GM12878 (cell line): ENCODE results near the gene ATOSB. TPM values are rescaled to one million over a fixed set of nuclear protein-coding genes. Genes with fewer than 3 reads are reported as not detected.

Source experiments
- ATAC-seq: fragments of 200-7000 bp; cut with Tn5 transposase; 3 replicates; pipeline ENCODE4 v1.9.1; 2020; ENCODE audit warnings: mild to moderate bottlenecking, moderate library complexity
- BruUV-seq: library from RNA; stranded (reverse); fragments of 400-500 nt; replicated peaks from 2 replicates; lab custom pipeline; 2021; lab: Mats Ljungman, UMichigan
- CTCF ChIA-PET: fragments of 300-600 bp; sonication (Branson Sonifier 250); formaldehyde crosslinking; extraction: SDS; loops from one replicate; lab custom pipeline; 2021; ENCODE audit warnings: inconsistent platforms; lab: Yijun Ruan, JAX
- POLR2A ChIA-PET: fragments of 350-600 bp; formaldehyde crosslinking; extraction: SDS; loops from one replicate; lab custom pipeline; 2021; ENCODE audit warnings: inconsistent platforms; lab: Charles Lee
- RAD21 ChIA-PET: fragments of 300-600 bp; sonication (Branson Sonifier 250); formaldehyde crosslinking; loops from one replicate; lab custom pipeline; 2023; ENCODE audit warnings: antibody characterized with exemption; ENCODE audit not compliant: unreplicated experiment; lab: Charles Lee
- SMC1A ChIA-PET: fragments of 300-600 bp; sonication (Branson Sonifier 250); formaldehyde crosslinking; loops from one replicate; lab custom pipeline; 2023; ENCODE audit not compliant: unreplicated experiment, uncharacterized antibody; lab: Charles Lee
- DNase-seq: peaks from one replicate; pipeline ENCODE4 v3.0.0-alpha.2; 2011; ENCODE audit warnings: low read depth, low spot score
- FAIRE-seq: peaks from 3 replicates; lab custom pipeline; 2011; peaks lifted over from hg19 to GRCh38; lab: Jason Lieb, UNC
- H2AFZ ChIP-seq: 2 replicates; pipeline ENCODE4 v1.6.0; 2011; ENCODE audit warnings: low read depth, low read length, control low read depth; ENCODE audit not compliant: control insufficient read depth
- H3K27ac ChIP-seq: 2 replicates; pipeline ENCODE4 v1.5.1; 2011; ENCODE audit warnings: control low read depth; ENCODE audit not compliant: control insufficient read depth, insufficient read depth
- H3K27me3 ChIP-seq, 2 experiments: replicated peaks in 1 of 2; 2 replicates each; pipeline versions ENCODE4 v1.6.0 to v1.6.1; 2011; ENCODE audit warnings: low read length in 1 of 2; ENCODE audit not compliant: control insufficient read depth in 2 of 2, insufficient read depth in 2 of 2
- H3K36me3 ChIP-seq, 2 experiments: 2 replicates each; pipeline ENCODE4 v1.5.1; 2011; ENCODE audit warnings: low read length in 1 of 2; ENCODE audit not compliant: control insufficient read depth in 2 of 2, insufficient read depth in 2 of 2
- H3K4me1 ChIP-seq: 2 replicates; pipeline ENCODE4 v1.6.1; 2011; ENCODE audit warnings: mild to moderate bottlenecking, low read length, moderate library complexity, mixed read lengths; ENCODE audit not compliant: control insufficient read depth, insufficient read depth
- H3K4me2 ChIP-seq: 2 replicates; pipeline ENCODE4 v1.6.0; 2011; ENCODE audit warnings: control low read depth; ENCODE audit not compliant: control insufficient read depth, insufficient read depth
- H3K4me3 ChIP-seq: fragments of 200-600 bp; sonication (generic); 2 replicates; pipeline ENCODE4 v1.5.1; 2016
- H3K79me2 ChIP-seq: 2 replicates; pipeline ENCODE4 v1.6.0; 2011; ENCODE audit warnings: low read length; ENCODE audit not compliant: control insufficient read depth, insufficient read depth
- H3K9ac ChIP-seq: 2 replicates; pipeline ENCODE4 v1.8.0; 2011; ENCODE audit warnings: low read length, control low read depth, mixed read lengths; ENCODE audit not compliant: control insufficient read depth, insufficient read depth
- H3K9me3 ChIP-seq: replicated peaks from 3 replicates; pipeline ENCODE4 v1.5.1; 2011; ENCODE audit warnings: mild to moderate bottlenecking, low read length; ENCODE audit not compliant: control insufficient read depth, insufficient read depth
- H4K20me1 ChIP-seq: 2 replicates; pipeline ENCODE4 v1.6.0; 2011; ENCODE audit not compliant: control insufficient read depth, insufficient read depth
- ATF2 ChIP-seq: IDR thresholded peaks from 2 replicates; pipeline ENCODE4 v1.6.1; 2012; ENCODE audit warnings: low read length, inconsistent platforms
- ATF3 ChIP-seq: IDR thresholded peaks from 2 replicates; pipeline ENCODE4 v1.6.1; 2011; ENCODE audit warnings: low read depth, mild to moderate bottlenecking, low read length, moderate library complexity, borderline replicate concordance; ENCODE audit errors: extremely low read depth
- CREM ChIP-seq: IDR thresholded peaks from 2 replicates; pipeline ENCODE4 v1.6.1; 2014; ENCODE audit warnings: antibody characterized with exemption, low read depth
- E2F8 ChIP-seq: fragments of 450-650 bp; IDR thresholded peaks from 2 replicates; pipeline ENCODE4 v1.6.1; 2018; ENCODE audit warnings: mild to moderate bottlenecking, low read depth, moderate library complexity; ENCODE audit not compliant: partially characterized antibody
- GATAD2B ChIP-seq: fragments of 450-650 bp; conservative IDR thresholded peaks from 2 replicates; pipeline ENCODE4 v1.6.1; 2017; ENCODE audit warnings: low read depth, mild to moderate bottlenecking, moderate library complexity
- JUNB ChIP-seq: IDR thresholded peaks from 2 replicates; pipeline ENCODE4 v1.6.1; 2016; ENCODE audit warnings: antibody characterized with exemption, mild to moderate bottlenecking
- MAX ChIP-seq: IDR thresholded peaks from 2 replicates; pipeline ENCODE4 v1.6.1; 2012; ENCODE audit warnings: low read depth, low read length, improper control_type of control experiment
- PBX3 ChIP-seq: IDR thresholded peaks from 2 replicates; pipeline ENCODE4 v1.6.1; 2011; ENCODE audit warnings: mild to moderate bottlenecking, low read depth, low read length, moderate library complexity; ENCODE audit not compliant: insufficient replicate concordance
- STAT1 ChIP-seq: fragments of 450-650 bp; conservative IDR thresholded peaks from 2 replicates; pipeline ENCODE4 v1.6.1; 2014; ENCODE audit warnings: antibody characterized with exemption, mild to moderate bottlenecking
- YBX1 ChIP-seq: fragments of 450-650 bp; IDR thresholded peaks from 2 replicates; pipeline ENCODE4 v1.6.1; 2016; ENCODE audit warnings: antibody characterized with exemption
- WGBS: methylation state at CpG from one replicate; pipeline ENCODE4 v1.1.6; 2016; ENCODE audit warnings: low lambda C conversion rate; ENCODE audit not compliant: insufficient replicate concordance, insufficient coverage; ENCODE audit errors: missing lambda C conversion rate; 5-methylcytosine and 5-hydroxymethylcytosine counted together
- in situ Hi-C: fragments of 300-500 bp; cut with MboI; formaldehyde crosslinking; loops from 9 replicates; pipeline ENCODE4 v1.14.3; 2018; ENCODE audit warnings: mixed read lengths
- intact Hi-C: fragments of 100-400 bp; cut with micrococcal nuclease; formaldehyde crosslinking; loops from one replicate; pipeline ENCODE4 v1.14.2; 2022; ENCODE audit not compliant: unreplicated experiment
- polyA plus RNA-seq, 11 experiments: library from polyadenylated mRNA; depleted of rRNA in 4 of 11; unstranded in 6 of 11; stranded (reverse) in 5 of 11; fragments of >200 nt; fragmentation: Nextera tagmentation in 4 of 11; fragmentation: Illumina TruSeq in 1 of 11; extraction: Ambion mirVana in 4 of 11; extraction: Trizol in 1 of 11; gene quantifications; 1 replicate in 1 of 11; 2 replicates in 10 of 11; pipeline versions ENCODE4 v1.2.1 to v1.2.3, GENCODE V29; 2011 to 2016; ENCODE audit warnings: inconsistent platforms in 2 of 11, missing spikeins in 2 of 11, low read depth in 1 of 11
- total RNA-seq, 4 experiments: library from RNA; depleted of rRNA in 3 of 4; stranded (reverse); fragments of >200 nt in 3 of 4; fragmentation: Illumina TruSeq in 1 of 4; extraction: Trizol in 1 of 4; gene quantifications; 2 replicates each; pipeline versions ENCODE4 v1.2.1 to v1.2.3, GENCODE V29; 2013 to 2021
- TF ChIP-seq, protein P1 (sequence below): fragments of 450-650 bp; IDR thresholded peaks from 2 replicates; pipeline ENCODE4 v1.6.1; 2016; ENCODE audit warnings: mild to moderate bottlenecking, moderate library complexity, borderline replicate concordance

ATOSB gene
- total and polyA plus RNA-seq, 10 of the 15 experiments (the other 5 are each of a cell fraction or from before 2014, with no cell fraction given) = 0.60 to 5.4 (median 2.5) TPM

GRCh38 chr9:35106343-35106730 is 9.3 kb downstream of the ATOSB start:
- H3K4me3 ChIP-seq = no peak overlapping the region
- WGBS = 78% methylated on average over 7 of the region's 7 CpGs
- H3K4me1 ChIP-seq = peaks cover 8% of the 10 kb centered on the region
- TF ChIP-seq E2F8 (no peak), YBX1 (no peak), STAT1 (no peak), MAX (no peak), JUNB (no peak), GATAD2B (no peak), ATF2 (no peak), ATF3 (no peak), PBX3 (no peak), CREM (no peak)
- TF ChIP-seq, protein P1, sequence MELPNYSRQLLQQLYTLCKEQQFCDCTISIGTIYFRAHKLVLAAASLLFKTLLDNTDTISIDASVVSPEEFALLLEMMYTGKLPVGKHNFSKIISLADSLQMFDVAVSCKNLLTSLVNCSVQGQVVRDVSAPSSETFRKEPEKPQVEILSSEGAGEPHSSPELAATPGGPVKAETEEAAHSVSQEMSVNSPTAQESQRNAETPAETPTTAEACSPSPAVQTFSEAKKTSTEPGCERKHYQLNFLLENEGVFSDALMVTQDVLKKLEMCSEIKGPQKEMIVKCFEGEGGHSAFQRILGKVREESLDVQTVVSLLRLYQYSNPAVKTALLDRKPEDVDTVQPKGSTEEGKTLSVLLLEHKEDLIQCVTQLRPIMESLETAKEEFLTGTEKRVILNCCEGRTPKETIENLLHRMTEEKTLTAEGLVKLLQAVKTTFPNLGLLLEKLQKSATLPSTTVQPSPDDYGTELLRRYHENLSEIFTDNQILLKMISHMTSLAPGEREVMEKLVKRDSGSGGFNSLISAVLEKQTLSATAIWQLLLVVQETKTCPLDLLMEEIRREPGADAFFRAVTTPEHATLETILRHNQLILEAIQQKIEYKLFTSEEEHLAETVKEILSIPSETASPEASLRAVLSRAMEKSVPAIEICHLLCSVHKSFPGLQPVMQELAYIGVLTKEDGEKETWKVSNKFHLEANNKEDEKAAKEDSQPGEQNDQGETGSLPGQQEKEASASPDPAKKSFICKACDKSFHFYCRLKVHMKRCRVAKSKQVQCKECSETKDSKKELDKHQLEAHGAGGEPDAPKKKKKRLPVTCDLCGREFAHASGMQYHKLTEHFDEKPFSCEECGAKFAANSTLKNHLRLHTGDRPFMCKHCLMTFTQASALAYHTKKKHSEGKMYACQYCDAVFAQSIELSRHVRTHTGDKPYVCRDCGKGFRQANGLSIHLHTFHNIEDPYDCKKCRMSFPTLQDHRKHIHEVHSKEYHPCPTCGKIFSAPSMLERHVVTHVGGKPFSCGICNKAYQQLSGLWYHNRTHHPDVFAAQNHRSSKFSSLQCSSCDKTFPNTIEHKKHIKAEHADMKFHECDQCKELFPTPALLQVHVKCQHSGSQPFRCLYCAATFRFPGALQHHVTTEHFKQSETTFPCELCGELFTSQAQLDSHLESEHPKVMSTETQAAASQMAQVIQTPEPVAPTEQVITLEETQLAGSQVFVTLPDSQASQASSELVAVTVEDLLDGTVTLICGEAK = no peak
- ATAC-seq (no peak), FAIRE-seq (no peak), DNase-seq (no peak)
- ChIA-PET CTCF (interaction anchor here (0.6 to 1.5 kb wide), 2 partner anchors 9 to 10 kb away, joined by 3 to 5 read pairs; partner anchors contain the start of gene ATOSB), SMC1A (interaction anchor here (0.5 to 1.5 kb wide), 3 partner anchors 9 to 112 kb away, joined by 3 to 4 read pairs (median 3); partner anchors contain the start of genes ATOSB and PIGO), RAD21 (no interaction called here), POLR2A (no interaction called here)
- BruUV-seq = no TSS peak
- no peak overlapping the region for H3K27ac ChIP-seq
- intact Hi-C loops = no loop called here
- H4K20me1 ChIP-seq = no peaks in the 10 kb centered on the region
- in situ Hi-C loops = loop anchor here (10.0 kb wide), 2 partner anchors 628 to 708 kb away; partner anchors contain the start of genes CREB3, HINT2, SPAG8 and TLN1
- peaks cover 2 to 4% of the 10 kb centered on the region in 2 experiments; a peak in 3 of 4 replicates for H3K36me3 ChIP-seq
- H2AFZ ChIP-seq = no peak overlapping the region
- no peaks in the 10 kb centered on the region for H3K27me3 ChIP-seq
- no peak overlapping the region for H3K9ac ChIP-seq
- H3K9me3 ChIP-seq = no peaks in the 10 kb centered on the region
- peaks cover 14% of the 10 kb centered on the region for H3K79me2 ChIP-seq
- H3K4me2 ChIP-seq = no peak overlapping the region
